D341Med (cell line): ENCODE measurements around the gene TMEM121B.

ENCODE experiments used
- DNase-seq: peaks from one replicate; pipeline ENCODE4 v3.0.0; 2012; ENCODE audit warnings: low spot score

The TMEM121B gene

DNA sequence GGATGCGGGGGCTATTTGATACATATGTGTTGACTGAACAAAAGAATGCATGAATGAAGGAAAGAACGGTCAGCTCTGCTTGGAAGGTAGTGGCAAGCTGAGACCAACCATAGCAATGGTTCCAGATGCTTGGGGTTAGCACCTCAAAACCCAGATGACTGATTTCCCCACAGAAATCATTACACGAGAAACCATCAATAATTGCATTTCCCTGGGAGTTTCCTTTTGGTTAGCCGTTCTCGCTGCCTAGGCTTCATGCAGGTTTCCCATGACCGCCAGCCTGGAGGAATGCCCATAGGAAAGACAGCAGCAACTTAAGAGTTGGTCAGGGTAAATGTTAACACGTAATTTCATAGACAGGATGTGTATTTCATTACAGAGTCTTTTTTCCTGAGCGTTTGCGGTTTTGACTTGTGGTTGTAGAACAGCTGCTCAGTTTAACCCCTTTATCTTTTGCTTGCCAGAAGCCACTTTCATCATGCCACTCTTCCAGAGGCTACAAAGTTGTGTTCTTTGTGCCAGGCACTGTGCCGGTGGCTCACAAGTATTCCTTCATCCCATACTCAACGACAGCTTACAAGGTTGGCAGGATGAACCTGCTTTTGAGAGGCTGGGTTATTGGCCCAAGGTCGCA is 33.5 kb downstream of the TMEM121B start:
- DNase-seq, result no peak

DNA sequence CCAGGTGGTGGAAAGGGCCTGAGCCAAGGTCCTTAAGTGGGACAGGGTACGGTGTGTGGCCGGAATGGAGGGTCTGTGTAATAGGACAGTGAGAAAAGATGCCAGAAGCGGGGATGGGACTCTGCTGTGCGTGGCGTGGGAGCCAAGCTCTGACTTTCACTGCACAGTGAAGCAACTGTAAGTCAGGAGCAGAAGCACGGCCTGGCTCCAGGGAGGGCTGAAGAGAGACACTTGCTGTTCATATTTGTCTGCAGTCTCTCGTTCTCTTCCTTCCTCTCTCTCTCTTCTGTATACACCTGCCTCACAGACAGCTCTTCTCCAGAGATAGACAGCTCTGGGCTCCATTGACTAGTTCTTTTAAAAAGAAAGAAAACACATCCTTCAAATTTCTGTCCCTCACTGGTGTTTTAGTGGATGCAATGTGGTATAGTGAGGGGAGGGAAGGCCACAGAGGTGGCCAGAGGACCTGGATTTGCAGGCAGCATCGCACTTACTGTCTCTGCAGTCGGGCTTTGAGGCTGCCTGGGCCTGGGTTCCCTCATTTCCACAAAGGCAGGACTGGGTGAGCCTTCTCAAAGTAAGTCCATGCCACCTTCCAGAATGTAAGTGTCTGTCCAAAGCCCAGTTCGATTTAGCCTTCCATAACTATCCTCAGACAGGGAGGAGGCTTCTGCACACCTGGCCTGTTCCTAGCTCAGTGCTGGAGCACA is 34.2 kb downstream of the TMEM121B start:
- DNase-seq, result no peak

DNA sequence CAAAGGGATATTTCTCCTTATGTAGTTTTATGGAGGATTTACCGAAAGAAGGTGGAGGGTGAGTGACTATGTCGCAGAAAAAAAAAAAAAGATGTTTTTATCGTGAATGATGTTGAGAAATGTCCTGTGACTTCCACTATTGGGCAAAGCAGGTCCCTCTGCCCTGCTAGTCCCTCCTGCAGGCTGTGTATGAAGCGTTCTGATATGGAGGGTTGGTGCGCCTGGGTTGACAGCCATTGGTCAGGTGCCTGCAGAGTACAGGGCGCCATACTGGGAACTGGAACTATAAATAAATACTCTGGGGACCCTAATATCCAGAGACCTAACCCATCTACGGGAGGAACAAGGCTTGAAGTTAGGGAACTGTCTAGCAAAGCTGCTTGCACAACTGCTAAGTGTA is 34.9 kb downstream of the TMEM121B start:
- DNase-seq, result no peak

DNA sequence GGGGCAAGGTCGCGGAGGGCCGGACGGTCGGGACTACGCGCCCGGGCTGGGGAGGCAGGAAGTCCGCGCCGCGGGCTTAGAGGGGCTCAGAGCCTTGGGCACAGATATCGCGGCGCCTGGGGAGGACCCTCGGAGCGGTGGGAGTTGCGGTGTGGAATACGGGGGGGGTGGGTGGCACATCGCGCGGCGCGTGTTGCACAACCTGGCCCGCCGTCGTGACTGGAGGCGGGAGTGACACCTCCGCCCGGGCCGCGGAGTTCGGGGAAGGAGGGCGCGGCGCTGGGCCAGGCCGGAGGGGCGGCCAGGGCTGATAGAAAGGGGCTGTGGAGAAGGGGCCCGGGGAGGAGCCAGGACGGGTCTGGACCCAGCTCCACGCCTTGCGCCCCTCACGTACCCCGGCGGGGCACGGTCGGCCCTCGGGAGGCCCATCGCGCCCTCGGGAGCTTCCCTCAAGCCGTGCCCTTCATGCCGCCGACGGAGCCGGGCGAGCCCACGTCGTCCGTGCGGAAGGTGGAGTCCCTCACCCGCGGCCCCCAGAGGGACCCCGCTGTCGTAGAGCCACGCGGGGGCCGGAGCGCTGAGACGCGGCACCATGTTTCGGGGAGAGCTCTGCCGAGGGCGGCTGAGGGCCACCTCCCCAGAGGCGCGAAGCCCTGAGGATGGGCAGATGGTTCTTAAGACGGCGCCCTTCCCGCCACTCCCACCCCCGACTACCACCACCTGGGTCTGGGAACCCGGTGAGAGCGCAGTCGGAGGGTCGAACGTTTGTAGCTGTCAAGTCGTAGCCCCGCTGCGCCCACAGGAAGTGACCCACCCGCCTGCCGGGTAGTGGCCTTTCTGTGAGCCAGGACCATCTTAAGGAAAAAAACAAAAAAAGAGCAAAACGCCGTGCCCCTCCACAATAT is 35.6 kb downstream of the TMEM121B start:
- DNase-seq, result peak; percentile 64

DNA sequence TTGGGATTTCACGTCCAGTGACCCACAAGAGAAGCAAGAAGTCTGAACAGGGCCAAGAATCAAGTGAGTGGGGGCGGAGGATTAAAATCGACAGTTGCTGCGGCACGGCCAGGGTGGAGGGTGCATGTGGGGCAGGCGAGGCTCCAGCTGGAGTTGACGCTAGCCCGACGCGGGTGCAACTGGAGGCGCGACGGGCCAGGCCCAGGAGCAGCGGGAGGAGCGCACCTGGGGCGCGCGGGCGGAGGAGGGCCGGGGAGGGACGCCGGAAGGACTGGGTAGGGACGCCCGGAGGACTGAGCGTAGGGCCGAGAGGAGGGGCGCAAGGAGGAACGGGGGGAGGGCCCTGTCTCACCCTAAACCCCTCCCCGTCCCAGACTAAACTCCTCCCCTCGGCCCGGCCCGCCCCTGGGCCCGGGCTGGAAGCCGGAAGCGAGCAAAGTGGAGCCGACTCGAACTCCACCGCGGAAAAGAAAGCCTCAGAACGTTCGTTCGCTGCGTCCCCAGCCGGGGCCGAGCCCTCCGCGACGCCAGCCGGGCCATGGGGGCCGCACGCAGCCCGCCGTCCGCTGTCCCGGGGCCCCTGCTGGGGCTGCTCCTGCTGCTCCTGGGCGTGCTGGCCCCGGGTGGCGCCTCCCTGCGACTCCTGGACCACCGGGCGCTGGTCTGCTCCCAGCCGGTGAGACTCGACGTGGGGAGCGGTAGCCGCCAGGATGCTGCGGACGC is 36.4 kb downstream of the TMEM121B start, which contains the start of gene IL17RA:
TSS of gene IL17RA (plus strand) at position 447 of the 723 bp plus-strand sequence. CDS start at position 539, 92 bp downstream.
- peak; percentile 95 for DNase-seq

DNA sequence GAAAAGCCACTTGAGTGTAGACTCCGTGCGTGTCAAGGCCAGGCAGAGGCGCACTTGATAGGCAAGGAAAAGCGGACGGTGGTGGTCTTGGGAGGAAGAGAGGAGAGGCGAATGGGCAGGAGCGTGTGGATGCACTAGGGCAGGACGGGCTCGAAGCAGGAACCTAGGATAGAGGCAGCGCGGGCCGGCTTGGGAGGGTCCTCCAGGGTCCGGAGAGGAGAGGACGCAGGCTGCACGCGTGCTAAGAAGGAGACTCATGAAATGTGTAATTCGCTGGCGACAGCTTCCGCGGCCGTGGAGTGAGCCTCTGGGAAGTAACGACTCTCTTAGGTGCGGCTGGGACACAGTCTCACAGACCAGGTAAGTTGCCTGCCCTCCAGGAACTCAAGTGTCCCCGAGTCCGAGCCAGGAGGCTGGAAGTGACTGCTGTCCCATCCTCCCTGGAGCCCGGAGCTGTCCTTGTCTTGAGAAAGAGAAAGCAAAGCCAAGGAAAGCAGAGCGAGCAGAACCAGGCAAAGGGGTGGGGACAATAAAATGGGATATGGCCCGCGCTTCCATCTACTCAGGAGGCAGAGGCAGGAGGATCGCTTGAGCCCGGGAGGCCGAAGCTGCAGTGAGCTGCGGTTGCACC is 37.2 kb downstream of the TMEM121B start:
- no peak for DNase-seq

DNA sequence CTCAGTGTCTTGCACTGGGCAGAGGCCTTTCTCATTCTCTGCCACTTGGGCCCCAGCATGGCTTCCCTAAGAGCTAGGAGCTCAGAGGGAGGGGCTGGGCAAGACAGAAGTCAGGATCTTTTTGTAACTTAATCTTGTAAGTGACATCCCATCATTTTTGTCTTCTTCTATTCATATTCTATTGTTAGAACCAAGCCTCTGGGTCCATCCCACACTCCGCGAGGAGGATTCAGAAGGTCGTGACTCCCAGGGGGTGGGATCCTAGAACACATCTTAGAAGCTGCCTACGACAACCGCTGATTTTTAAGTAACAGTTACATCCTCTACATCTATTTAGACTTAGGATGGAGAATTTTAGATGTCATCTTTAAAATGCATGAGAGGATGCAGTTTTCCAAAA is 37.9 kb downstream of the TMEM121B start:
- DNase-seq, result no peak

DNA sequence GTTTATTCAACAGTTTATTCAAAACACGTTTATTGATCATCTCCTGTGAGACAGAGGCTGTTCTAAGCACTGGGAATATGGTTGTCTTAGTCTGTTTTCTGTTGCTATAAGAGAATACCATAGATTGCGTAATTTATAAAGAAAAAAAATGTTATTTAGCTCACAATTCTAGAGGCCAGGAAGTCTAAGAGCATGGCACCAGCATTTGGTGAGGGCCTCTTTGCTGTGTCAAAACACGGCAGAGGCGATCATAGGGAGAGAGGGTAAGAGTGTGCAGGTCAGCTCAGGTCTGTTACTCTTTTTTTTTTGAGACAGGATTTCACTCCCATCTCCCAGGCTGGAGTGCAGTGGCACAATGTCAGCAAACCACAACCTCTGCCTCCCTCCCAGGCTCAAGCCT is 41.6 kb downstream of the TMEM121B start:
- DNase-seq, result no peak

DNA sequence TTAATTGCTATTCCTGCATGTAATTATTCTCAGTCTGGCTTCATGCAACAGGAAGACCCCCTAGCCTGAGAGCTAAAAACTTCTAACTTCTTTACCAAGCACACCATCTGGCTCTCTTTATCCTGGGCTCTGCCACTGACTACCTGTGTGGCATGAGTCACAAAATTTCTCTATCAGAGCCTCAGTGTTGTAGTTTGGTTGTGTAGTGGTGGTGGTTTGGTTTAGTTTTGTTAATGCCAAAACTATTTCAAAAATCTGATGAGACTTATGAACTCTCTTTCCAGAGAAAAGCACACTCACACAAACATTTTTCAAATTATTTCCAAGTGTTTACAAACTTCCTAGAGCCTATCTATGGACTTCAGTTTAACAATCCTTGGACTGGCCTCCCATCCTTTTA is 43.9 kb downstream of the TMEM121B start:
- DNase-seq, result no peak

DNA sequence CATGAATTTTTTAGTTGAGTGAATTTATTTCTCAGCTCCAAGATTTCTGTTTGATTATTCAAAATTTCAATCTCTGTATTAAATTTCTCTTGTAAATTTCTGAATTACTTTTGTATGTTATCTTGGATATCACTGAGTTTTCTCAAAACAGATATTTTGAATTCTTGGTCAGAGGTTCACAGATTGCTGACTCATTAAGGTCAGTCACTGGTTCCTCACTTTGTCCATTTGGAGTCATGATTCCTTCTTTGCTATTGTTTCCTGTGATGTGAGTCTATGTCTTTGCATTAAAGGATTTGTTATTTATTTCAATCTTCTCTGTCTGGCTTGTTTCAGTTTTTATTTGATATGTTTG is 46.5 kb downstream of the TMEM121B start:
- DNase-seq, result no peak

DNA sequence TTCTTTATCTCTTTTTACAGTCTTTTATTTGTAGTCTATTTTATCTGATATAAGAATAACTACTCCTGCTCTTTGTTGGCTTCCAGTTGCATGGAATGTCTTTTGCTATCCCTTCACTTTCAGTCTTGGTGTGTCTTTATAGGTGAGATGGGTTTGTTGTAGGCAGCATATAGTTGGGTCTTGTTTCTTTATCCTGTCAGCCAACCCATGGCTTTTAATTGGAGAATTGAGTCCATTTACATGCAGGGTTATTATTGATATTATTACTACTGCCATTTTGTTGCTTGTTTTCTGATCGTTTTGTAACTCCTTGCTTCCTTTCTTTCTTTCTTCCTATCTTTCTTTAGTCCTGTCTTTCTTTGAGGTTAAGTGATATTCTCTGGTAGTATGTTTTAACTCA is 48.3 kb downstream of the TMEM121B start:
- DNase-seq, result no peak
